ENCODE measurements around the gene SAP30.

GRCh38 chr4:173370130-173370476 lies 651 bp upstream of the SAP30 start:
- TF ChIP-seq, protein P1, sequence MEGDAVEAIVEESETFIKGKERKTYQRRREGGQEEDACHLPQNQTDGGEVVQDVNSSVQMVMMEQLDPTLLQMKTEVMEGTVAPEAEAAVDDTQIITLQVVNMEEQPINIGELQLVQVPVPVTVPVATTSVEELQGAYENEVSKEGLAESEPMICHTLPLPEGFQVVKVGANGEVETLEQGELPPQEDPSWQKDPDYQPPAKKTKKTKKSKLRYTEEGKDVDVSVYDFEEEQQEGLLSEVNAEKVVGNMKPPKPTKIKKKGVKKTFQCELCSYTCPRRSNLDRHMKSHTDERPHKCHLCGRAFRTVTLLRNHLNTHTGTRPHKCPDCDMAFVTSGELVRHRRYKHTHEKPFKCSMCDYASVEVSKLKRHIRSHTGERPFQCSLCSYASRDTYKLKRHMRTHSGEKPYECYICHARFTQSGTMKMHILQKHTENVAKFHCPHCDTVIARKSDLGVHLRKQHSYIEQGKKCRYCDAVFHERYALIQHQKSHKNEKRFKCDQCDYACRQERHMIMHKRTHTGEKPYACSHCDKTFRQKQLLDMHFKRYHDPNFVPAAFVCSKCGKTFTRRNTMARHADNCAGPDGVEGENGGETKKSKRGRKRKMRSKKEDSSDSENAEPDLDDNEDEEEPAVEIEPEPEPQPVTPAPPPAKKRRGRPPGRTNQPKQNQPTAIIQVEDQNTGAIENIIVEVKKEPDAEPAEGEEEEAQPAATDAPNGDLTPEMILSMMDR (IDR thresholded peaks at IDR 0.05) = no peak
- TF ChIP-seq POLR2AphosphoS5 (IDR thresholded peaks at IDR 0.05) = no peak
